Ramos (cell line): ENCODE data around the gene TMEM31.

Experiments used
- in situ Hi-C: fragments of 300-500 bp; cut with MboI; formaldehyde crosslinking; loops from one replicate; pipeline ENCODE4 v1.14.3; 2022; ENCODE audit warnings: low sequenced_read_pairs; ENCODE audit not compliant: unreplicated experiment

TMEM31 gene

GRCh38 chrX:103710609-103711008 is at the start of gene TMEM31:
TSS of gene TMEM31 (plus strand) at chrX:103710909. CDS start at chrX:103712259, 1,350 bp downstream.
- in situ Hi-C loops, result loop anchor here (10.0 kb wide), 1 partner anchor 104 kb away; no protein-coding TSS in a partner anchor

GRCh38 chrX:103663981-103664762 is 46.5 kb upstream of the TMEM31 start:
- in situ Hi-C loops, result no loop called here

- in situ Hi-C loops, result no loop called here
Measured at GRCh38 chrX:103666202-103667107, 44.3 kb upstream of the TMEM31 start.

GRCh38 chrX:103669745-103670144 is 41.0 kb upstream of the TMEM31 start:
- in situ Hi-C loops, result no loop called here

- in situ Hi-C loops, result no loop called here
Measured at GRCh38 chrX:103674531-103675454, 35.9 kb upstream of the TMEM31 start.

GRCh38 chrX:103678199-103678993 is 32.3 kb upstream of the TMEM31 start:
- in situ Hi-C loops, result no loop called here

- in situ Hi-C loops, result no loop called here
Measured at GRCh38 chrX:103681443-103681842, 29.3 kb upstream of the TMEM31 start.

- in situ Hi-C loops, result no loop called here
Measured at GRCh38 chrX:103685396-103685795, 25.3 kb upstream of the TMEM31 start.

- in situ Hi-C loops, result no loop called here
Measured at GRCh38 chrX:103686199-103687072, 24.3 kb upstream of the TMEM31 start, which contains the start of gene MORF4L2. TSS of gene MORF4L2 (minus strand) at chrX:103686699. CDS start at chrX:103677027, 9,672 bp downstream.

- in situ Hi-C loops, result no loop called here
Measured at GRCh38 chrX:103687073-103687695, 23.5 kb upstream of the TMEM31 start.

GRCh38 chrX:103687696-103688201 is 23.0 kb upstream of the TMEM31 start:
- in situ Hi-C loops, result no loop called here

GRCh38 chrX:103688946-103689345 is 21.8 kb upstream of the TMEM31 start:
- in situ Hi-C loops, result no loop called here

- in situ Hi-C loops, result no loop called here
Measured at GRCh38 chrX:103691059-103691458, 19.6 kb upstream of the TMEM31 start.

- in situ Hi-C loops, result no loop called here
Measured at GRCh38 chrX:103697687-103698086, 13.0 kb upstream of the TMEM31 start.

GRCh38 chrX:103699243-103699642 is 11.5 kb upstream of the TMEM31 start:
- in situ Hi-C loops, result no loop called here

- in situ Hi-C loops, result no loop called here
Measured at GRCh38 chrX:103704863-103705262, 5.8 kb upstream of the TMEM31 start.

- in situ Hi-C loops, result loop anchor here (10.0 kb wide), 1 partner anchor 98 kb away; no protein-coding TSS in a partner anchor
Measured at GRCh38 chrX:103716962-103717361, 6.3 kb downstream of the TMEM31 start.
